Fibroblast of skin of abdomen (primary cell): Measurements from ENCODE around the gene CSNK1G2. TPM values are rescaled to one million over a fixed set of nuclear protein-coding genes. Genes with fewer than 3 reads are reported as not detected.

ENCODE experiments used
- DNase-seq: peaks from one replicate; pipeline ENCODE4 v3.0.0-alpha.2; 2013
- polyA plus RNA-seq, 2 experiments: library from polyadenylated mRNA; unstranded; fragments of 120-200 nt; gene quantifications; one replicate each; pipeline ENCODE4 v1.2.1, GENCODE V29; 2013; ENCODE audit not compliant: insufficient read length in 2 of 2

CSNK1G2 gene
- 54.7 TPM for polyA plus RNA-seq (2013, experiment 1 of 2; ENCODE audit: insufficient read length)
- 60.7 TPM for polyA plus RNA-seq (2013, experiment 2 of 2; ENCODE audit: insufficient read length)

DNA sequence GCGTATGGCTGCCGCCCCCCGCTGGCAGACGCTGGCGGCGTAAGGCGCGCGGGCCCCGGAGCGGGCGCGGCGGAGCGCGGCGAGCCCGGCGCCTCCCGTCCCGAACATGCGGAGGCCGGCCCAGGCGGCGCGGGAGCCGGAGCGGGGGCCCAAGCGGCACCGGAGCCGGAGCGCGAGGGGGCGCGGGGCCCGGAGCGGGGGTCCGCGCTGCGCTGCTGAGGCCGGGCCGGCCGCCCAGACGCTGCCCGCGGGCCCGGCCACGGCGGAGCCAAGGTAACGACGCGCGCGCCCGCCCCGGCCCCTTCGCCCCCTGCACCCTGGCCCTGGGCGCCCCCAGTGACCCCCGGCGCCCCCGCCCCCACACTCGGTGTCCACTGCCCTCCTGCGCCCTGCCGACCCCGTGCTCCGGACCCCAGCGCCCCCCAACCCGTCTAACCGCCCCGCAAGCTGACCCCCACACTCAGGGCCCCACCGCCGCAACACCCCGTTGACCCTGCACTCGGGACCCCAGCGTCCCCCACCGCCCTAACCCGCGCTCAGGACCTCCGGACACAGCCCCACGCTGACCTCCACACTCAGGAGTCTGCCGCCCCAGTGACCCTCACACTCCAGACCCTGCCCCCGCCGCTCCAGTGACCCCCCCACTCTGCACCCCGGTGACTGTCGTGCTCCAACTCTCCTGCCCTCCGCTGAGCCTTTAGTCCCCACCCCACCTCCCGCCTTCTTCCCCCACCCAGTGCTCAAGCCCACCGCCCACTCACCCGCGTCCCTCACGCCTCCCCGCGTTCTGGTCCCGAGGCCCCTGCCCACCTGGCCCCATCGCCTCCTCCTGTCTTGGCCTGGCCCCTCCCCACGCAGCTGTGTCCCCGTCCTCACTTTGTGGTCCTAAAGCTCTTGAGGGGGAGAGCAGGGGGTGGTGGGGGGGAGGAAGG is at the start of gene CSNK1G2:
Gene CSNK1G2 (plus strand): TSS at position 27 of the 932 bp plus-strand sequence. CDS start 28,601 bp downstream, outside the sequence.
- DNase-seq, result no peak

DNA sequence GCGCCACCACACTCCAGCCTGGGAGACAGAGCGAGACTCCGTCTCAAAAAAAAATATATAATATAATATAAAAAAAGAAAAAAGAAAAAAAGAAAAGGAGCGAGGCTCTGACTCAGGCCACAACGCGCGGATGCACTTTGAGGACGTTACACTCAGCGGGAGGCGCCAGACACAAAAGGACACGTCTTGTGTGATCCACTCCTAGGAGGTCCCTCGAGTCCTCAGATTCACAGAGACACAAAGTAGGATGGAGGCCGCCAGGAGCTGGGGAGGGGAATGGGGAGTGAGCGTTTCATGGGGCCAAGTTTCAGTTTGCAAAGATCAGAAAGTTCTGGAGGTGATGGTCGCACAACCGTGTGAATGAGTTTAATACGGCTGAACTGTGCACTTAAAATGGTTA is 47.2 kb upstream of the CSNK1G2 start:
- DNase-seq, result no peak

DNA sequence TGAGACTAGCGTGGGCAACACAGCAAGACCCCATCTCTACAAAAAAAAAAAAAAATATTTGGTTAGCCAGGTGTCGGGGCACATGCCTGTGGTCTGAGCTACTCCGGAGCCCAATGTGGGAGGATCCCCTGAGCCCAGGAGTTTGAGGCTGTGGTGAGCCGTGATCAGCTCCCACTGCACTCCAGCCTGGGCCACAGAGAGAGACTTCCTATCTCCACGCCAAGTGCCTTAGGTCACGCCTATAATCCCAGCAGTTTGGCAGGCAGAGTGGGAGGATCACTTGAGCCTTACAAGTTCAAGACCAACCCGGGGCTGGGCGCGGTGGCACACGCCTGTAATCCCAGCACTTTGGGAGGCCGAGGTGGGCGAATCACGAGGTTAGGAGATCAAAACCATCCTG is 44.5 kb upstream of the CSNK1G2 start:
- no peak for DNase-seq

DNA sequence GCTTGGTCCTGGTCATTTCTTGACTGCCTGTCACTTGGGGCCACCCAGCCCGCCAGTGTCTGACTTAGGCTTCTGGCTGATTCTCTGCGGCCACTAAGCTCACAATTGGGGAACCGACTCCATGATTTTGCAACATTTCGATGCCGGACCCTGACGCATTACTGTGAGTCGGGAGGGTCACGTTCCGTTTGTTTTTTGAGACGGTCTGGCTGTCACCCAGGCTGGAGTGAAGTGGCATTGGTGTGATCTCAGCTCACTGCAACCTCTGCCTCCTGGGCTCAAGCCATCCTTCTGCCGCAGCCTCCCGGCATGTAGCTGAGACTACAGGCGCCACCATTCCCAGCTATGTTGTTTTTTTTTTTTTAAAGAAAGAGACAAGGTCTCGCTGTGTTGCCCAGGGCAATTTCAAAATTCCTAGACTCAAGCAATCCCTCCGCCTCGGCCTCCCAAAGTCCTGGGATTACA is 39.0 kb upstream of the CSNK1G2 start:
- DNase-seq, result no peak

DNA sequence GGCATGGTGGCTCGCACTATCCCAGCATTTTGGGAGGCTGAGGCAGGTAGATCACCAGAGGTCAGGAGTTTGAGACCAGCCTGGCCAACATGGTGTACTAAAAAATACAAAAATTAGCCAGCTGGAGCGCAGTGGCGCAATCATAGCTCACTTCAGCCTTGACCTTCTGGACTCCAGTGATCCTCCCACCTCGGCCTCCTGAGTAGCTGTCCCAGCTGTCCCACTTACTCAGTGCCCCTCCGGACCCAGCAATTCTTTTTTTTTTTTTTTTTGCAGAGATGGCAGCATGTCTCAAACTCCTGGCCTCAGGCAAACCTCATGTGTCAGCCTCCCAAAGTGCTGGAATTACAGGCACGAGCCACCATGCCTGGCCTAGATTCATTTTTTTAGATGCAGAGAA is 38.0 kb upstream of the CSNK1G2 start:
- no peak for DNase-seq

DNA sequence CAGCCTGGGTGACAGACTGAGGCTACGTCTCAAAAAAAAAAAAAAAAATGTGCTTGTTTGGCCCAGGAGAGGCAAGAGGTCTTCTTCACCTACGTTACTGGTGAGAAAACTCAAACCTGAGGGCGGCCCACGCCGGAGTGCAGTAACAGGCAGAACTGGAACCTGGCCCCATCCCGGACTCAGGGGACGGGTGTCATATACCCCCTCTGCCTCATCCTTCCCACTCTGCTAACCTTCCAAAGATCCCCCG is 36.2 kb upstream of the CSNK1G2 start:
- no peak for DNase-seq

DNA sequence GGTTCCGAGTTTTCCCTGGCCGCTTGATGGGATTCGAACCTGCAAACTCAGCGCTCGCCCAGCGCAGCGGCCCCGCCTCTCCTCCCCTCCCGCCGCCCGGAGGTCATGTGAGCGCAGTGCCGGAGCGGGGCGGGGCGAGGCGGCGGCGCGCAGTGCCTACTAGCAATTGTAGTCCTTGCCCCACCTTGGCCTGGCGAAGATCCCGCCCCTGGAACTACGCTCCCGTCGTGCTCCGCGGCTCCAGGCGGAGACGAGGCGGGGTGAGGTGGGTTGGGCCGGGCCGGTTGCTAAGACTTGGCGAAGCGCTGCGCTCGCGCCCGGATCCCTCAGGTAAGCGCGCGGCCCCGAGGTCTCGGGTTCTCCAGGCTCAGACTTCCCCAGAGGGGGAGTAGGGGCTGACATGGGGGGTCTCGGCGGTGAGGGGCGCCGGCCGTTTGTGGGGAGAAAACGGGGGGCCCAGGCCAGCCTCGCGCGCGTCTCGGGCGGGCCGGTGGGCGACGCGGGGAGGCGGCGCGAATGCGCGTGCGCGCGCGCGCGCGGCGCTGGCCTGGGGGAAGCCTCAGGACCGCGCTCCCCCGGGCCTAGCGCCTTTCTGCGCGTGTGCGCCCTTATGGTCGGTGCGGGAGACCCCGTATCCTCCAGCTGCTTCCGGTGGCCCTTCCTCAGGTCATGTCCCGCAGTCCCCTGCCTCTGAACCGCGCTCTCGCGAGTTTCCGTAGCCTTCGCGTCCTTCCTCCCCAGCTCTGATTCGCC is 35.7 kb upstream of the CSNK1G2 start, which contains the start of the genes ADAT3 and SCAMP4:
Gene ADAT3 (plus strand): TSS at position 290 of the 753 bp plus-strand sequence. CDS start 6,649 bp downstream, outside the sequence.
Gene SCAMP4 (plus strand): TSS at position 290 of the 753 bp plus-strand sequence. CDS start 9,621 bp downstream, outside the sequence.
- peak; percentile 99 for DNase-seq

DNA sequence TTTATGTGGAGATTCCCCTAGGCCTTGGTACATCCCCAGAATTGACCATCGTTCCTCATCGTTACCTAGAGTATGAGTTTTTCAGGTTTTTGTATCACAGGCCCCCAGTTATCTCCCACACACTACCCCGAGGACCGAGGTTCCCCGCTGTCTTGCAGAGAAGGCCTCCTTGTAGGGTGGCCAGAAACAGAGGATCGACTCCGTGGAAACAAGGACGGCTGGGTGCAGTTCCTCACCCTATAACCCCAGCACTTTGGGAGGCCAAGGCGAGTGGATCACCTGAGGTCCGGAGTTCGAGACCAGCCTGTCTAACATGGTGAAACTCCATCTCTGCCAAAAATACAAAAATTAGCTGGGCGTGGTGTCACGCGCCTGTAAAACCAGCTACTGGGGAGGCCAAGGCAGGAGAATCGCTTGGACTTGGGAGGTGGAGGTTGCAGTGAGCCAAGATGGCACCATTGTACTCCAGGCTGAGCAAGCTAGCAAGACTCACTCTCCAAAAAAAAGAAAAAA is 35.1 kb upstream of the CSNK1G2 start:
- no peak for DNase-seq

DNA sequence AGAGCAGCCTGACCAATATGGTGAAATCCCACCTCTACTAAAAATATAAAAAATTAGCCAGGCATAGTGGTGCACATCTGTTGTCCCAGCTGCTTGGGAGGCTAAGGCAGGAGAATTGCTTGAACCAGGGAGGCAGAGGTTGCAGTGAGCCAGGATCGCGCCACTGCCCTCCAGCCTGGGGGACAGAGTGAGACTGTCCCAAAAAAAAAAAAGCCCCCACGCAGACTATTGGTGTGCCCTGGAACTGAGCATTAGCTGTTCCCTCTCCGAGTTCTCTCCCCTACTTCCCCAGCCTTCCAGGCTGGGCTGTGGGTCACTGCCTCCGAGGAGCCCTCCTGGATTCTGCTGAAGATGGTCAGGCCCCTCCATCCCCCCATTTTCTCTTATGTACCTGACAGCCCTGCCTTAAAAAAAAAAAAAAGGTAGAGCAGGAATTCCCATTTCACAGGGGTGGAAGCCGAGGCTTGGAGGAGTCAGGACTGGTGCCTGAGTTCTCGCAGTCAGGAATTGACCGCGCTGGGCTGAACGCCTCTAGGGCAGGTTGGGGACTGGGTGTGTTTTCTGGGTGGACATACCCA is 33.9 kb upstream of the CSNK1G2 start:
- no peak for DNase-seq

DNA sequence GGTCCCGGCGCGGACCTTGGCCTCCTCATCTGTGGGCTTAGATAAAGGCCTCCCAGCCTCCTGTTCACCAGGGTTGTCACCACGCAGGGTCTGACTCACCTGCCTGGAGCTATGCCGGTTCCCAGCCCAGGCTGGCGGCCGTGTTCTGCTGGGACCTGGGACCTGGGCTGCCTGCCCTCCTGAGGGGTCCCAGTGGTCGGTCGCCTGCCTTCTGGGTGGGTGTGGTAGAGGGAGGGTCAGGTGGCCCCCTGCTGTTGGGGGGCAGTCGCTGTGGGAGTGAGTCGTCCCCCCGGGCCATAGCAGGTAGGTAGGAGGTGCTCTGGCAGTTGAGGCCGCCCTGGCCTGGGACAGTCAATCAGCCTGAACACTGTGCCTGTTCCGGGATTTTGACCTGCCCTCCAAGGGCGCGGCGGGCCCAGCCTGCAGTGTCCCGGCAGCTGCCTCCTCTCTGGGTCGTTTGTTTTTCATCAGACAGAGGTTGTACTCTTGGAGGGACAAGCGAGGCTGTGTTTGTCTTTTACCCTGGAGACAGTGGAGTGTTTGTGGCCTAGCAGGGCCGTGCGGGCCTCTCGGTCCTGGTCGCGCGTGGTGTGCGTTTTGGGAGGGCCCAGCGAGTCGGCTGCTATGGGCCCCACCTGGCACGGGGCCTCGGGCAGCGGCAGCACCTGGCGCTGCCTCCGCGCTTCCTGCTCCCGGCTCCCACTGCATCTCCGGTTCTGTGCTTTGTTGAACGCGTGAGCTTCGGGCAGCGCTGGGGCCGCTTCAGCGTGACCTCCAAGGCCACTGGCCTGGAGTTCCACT is 33.2 kb upstream of the CSNK1G2 start:
- DNase-seq, result no peak

DNA sequence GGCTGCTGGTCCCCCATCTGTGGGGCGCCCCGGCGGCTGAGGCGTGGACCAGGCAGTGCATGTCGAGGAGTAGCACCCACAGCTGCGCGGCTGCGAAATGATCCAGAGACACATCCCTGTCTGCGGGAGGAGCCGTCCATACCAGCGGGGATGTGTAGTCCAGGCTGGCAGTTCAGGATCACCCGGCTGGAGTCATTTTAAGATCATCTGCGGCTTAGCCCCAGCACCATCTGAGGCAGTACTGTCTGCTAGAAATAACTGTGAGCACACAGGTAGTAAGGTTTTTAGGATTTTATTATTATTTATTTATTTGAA is 32.7 kb upstream of the CSNK1G2 start:
- no peak for DNase-seq

DNA sequence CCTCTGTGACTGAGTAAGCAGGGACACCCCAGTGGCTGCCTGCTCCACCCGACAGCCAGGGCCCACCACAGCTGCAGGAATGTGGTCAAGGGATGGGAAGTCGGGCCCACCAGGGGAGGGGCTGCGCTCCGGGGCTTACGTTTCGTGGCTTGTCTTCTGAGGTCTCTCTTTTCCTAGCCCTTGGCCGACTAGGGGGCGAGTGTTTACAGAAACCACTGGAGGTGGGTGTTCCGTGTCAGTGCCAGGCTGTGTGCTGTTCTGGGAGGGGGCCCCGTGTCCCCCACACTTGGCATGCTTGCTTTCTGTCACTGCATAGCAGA is 31.3 kb upstream of the CSNK1G2 start:
- DNase-seq, result no peak

DNA sequence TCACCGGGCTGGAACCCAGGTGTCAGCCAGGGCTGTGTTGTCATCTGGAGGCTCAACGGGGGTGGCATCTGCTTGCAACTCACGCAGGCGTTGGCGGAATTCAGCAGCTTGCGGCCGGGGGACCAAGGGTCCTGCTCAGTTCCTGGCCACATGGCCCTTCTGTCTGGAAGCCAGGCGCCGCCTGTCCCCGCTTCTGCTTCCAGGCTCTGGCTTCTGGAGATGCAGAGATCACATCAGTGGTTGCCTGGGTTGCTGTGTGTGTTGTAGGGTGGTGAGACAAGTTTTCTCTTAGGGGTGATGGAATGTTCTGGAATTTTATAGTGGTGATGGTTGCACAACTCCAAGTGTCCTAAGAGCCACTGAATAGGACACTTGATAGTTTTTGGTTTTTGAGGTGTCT is 30.8 kb upstream of the CSNK1G2 start:
- peak; percentile 17 for DNase-seq

DNA sequence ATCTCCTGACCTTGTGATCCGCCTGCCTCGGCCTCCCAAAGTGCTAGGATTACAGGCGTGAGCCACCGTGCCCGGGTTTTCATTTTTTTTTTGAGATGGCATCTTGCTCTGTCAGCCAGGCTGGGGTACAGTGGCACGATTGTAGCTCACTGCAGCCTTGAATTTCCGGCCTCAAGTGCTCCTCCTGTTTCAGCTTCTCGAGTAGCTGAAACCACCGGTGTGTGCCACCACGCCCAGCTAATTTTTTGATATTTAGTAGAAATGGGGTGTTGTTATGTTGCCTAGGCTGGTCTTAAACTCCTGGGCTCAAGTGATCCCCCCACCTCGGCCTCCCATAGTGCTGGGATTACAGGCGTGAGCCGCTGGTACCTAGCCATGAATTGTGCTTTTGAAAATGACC is 29.9 kb upstream of the CSNK1G2 start:
- DNase-seq, result no peak

DNA sequence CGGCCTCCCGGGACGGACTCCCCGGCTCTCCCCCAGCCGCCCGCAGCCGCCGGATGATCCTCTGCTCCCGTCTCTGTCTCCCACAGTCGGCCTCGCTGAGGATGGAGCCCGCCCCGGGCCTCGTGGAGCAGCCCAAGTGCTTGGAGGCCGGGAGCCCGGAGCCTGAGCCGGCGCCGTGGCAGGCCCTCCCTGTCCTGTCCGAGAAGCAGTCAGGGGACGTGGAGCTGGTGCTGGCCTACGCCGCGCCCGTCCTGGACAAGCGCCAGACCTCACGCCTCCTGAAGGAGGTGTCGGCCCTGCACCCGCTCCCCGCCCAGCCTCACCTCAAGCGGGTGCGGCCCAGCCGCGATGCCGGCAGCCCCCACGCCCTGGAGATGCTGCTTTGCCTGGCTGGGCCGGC is 29.0 kb upstream of the CSNK1G2 start:
- no peak for DNase-seq

DNA sequence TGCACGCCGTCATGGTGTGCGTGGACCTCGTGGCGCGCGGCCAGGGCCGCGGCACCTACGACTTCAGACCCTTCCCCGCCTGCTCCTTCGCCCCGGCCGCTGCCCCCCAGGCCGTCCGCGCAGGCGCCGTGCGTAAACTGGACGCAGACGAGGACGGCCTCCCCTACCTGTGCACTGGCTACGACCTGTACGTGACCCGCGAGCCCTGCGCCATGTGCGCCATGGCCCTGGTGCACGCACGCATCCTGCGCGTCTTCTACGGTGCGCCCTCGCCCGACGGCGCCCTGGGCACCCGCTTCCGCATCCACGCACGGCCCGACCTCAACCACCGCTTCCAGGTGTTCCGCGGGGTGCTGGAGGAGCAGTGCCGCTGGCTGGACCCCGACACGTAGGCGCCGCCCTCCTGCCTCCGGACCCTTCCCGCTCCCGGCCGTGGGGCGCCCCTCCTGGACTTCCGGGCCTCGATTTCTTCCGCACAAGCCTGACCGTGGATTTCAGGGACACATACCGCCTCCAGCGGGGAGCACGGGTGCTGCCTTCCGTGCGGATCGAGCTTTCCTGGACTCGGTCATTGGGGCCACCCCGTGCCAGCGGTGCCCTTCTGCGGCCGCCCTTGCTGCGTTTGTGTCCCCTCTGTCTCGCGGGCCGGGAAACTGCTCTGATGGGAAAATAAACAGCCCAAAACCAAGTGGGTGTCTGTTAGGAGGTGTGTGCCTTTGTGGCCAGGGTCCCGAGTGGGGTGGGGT is 28.0 kb upstream of the CSNK1G2 start:
- no peak for DNase-seq

DNA sequence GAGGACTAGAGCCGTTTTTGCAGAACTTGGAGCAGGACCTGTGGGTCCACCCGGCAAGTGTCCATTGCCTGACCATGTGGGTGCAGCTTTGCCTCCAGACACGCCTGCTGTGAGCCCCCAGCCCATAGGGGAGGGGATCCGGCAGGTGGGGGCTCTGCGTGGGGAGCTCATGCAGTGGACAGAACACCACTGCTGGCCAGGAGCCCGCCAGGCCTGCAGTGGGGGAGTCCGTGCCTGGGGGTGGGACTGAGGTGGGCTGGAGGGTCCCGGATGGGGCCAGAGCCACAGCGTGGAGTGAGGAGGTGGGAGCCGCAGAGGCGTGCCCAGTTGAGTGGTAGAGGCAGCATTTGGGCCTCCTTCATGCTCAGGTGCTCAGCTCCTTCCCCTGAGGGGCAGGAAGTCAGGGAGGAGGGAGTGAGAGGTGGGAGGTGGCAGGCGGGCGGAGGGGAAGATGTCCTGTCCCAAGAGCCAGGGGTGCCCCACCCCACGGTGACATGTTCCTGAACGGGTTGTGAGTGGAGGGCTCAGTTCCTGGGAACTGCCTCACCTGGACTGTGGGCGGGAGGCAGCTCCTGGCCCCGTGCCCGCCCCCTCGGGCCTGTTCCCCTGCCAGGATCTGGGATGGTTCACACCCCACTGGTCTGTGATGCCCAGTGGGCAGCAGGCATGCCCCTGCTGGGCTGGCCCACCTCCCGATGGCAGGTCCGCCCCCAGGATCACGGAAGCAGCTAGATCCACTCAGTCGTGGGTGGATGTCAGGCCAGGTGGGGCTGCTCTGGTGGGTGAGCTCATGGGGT is 27.0 kb upstream of the CSNK1G2 start:
- no peak for DNase-seq

DNA sequence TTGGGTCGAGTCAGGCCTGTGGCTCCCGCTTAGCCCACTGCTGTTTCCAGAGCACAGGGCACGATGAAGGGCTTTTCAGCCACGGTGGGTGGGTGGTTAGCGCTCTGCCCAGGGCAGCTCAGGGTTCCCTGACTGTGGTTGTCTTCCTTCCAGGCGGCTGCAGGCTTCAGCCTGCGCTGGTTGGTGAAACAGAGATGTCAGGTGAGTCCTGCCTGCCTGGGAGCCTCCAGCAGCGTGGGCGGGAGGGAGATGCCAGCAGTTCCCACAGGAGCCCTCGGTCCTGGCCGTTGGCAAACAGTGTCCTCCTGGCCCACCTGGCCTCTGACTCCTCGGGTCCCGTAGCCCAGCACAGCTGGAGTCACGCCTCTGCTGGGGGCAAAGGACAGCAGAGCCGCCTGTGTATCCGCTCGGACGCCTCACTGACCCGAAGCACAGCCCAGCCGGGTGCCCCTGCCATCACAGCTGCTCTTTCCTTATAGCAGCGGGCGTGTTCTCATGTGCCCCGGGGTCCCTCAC is 26.1 kb upstream of the CSNK1G2 start:
- DNase-seq, result no peak

DNA sequence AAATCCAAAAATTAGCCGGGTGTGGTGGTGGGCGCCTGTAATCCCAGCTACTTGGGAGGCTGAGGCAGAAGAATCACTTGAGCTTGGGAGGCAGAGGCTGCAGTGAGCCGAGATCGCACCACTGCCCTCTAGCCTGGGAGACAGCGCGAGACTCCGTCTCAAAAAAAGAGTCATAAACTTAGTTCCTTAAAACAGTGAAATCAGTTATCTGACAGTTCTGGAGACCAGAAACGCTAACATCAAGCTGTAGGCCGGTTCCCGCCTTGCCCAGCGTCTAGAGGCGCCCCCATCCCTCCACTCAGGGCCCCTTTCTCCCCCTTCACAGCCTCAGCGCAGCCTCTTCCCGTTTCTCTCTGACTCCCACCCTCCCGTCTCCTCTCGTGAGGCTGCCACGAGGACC is 23.8 kb upstream of the CSNK1G2 start:
- DNase-seq, result no peak

DNA sequence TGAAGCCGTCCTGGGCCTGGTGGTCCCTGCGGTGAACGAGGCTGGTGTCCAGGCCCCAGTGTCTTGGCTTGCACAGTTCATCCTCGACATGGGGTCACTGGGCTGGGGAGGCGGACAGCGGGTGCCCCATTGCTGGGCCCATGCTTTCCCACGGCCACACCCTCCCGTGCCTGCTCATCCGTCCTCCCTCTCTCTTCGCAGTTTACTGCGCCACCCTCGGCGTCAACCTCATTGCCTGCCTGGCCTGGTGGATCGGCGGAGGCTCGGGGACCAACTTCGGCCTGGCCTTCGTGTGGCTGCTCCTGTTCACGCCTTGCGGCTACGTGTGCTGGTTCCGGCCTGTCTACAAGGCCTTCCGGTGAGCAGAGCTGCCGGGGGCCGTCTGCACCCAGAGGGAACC is 23.0 kb upstream of the CSNK1G2 start:
- DNase-seq, result no peak

DNA sequence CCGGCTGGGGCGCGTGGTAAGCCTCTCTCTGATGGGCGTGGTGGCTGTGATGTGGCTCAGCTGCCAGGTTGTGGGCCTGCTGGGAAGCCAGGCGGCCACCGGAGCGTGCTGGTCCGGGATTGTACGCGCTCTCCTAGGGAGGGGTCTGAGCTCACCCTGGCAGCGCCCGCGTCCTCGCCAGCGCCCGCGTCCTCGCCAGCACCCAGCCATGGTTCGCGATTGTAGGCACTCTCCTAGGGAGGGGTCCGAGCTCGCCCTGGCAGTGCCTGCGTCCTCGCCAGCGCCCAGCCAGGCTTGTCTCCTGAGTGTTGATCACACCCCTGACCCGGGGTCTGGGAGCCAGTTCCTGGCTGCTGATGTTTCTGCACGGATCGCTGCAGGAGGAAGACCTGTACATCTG is 22.0 kb upstream of the CSNK1G2 start:
- no peak for DNase-seq
